WTC11 (cell line): Measurements from ENCODE around the gene TLE2. TPM values are rescaled to one million over a fixed set of nuclear protein-coding genes. Genes with fewer than 3 reads are reported as not detected.

ENCODE experiments used
- ATAC-seq: fragments of 200-7000 bp; cut with Tn5 transposase; 2 replicates; pipeline ENCODE4 v1.10.0; 2021; ENCODE audit warnings: mild to moderate bottlenecking, moderate library complexity
- CTCF ChIA-PET: fragments of 300-600 bp; sonication (Branson Sonifier 250); formaldehyde crosslinking; loops from one replicate; lab custom pipeline; 2021; ENCODE audit warnings: antibody characterized with exemption; lab: Charles Lee
- POLR2A ChIA-PET: fragments of 350-600 bp; sonication (Branson Sonifier 250); formaldehyde crosslinking; loops from one replicate; lab custom pipeline; 2021; ENCODE audit warnings: antibody characterized with exemption; lab: Charles Lee
- DNase-seq: peaks from one replicate; pipeline ENCODE4 v3.0.0; 2021; ENCODE audit warnings: low spot score
- H3K27ac Mint-ChIP-seq: 2 replicates; pipeline ENCODE4 v1.8.0; 2021; ENCODE audit warnings: mixed read lengths
- H3K27me3 Mint-ChIP-seq: 2 replicates; pipeline ENCODE4 v1.8.0; 2021; ENCODE audit warnings: low read depth, mild to moderate bottlenecking, moderate library complexity, mixed read lengths
- H3K36me3 Mint-ChIP-seq: 2 replicates; pipeline ENCODE4 v1.8.0; 2021; ENCODE audit warnings: mixed read lengths
- H3K4me1 Mint-ChIP-seq: 2 replicates; pipeline ENCODE4 v1.8.0; 2022; ENCODE audit warnings: mixed read lengths
- H3K4me3 Mint-ChIP-seq: 2 replicates; pipeline ENCODE4 v1.8.0; 2021; ENCODE audit warnings: mild to moderate bottlenecking, moderate library complexity, mixed read lengths
- H3K9me3 Mint-ChIP-seq: 2 replicates; pipeline ENCODE4 v1.8.0; 2021; ENCODE audit warnings: mixed read lengths
- AR ChIP-seq: fragments of 250-450 bp; sonication (Bioruptor Pico); IDR thresholded peaks from 2 replicates; pipeline ENCODE4 v1.9.0; 2021; ENCODE audit warnings: mild to moderate bottlenecking
- ARID4B ChIP-seq: sonication (generic); formaldehyde crosslinking; IDR thresholded peaks from 2 replicates; pipeline ENCODE4 v1.8.0; 2023; ENCODE audit warnings: missing genetic modification reagents, mild to moderate bottlenecking, borderline replicate concordance
- E2F5 ChIP-seq: sonication (generic); formaldehyde crosslinking; IDR thresholded peaks from 2 replicates; pipeline ENCODE4 v1.8.1; 2022; ENCODE audit warnings: mild to moderate bottlenecking, moderate library complexity, missing genetic modification reagents
- GTF2I ChIP-seq: fragments of 250-450 bp; sonication (Bioruptor Pico); conservative IDR thresholded peaks from 2 replicates; pipeline ENCODE4 v1.4.0; 2021; ENCODE audit warnings: mild to moderate bottlenecking
- NFYB ChIP-seq: sonication (generic); formaldehyde crosslinking; conservative IDR thresholded peaks from 2 replicates; pipeline ENCODE4 v1.8.0; 2022; ENCODE audit warnings: low read depth, missing genetic modification reagents
- PRRX2 ChIP-seq: fragments of 250-450 bp; sonication (Bioruptor Pico); IDR thresholded peaks from 2 replicates; pipeline ENCODE4 v1.8.0; 2021; ENCODE audit warnings: mild to moderate bottlenecking
- RORB ChIP-seq: fragments of 250-450 bp; sonication (Bioruptor Pico); IDR thresholded peaks from 2 replicates; pipeline ENCODE4 v1.9.0; 2021; ENCODE audit warnings: mild to moderate bottlenecking
- TP53 ChIP-seq: sonication (generic); formaldehyde crosslinking; IDR thresholded peaks from 2 replicates; pipeline ENCODE4 v1.8.1; 2023; ENCODE audit warnings: mild to moderate bottlenecking, missing genetic modification reagents
- ZNF121 ChIP-seq: sonication (generic); formaldehyde crosslinking; IDR thresholded peaks from 2 replicates; pipeline ENCODE4 v1.8.0; 2023; ENCODE audit warnings: missing genetic modification reagents
- ZNF263 ChIP-seq: sonication (generic); formaldehyde crosslinking; IDR thresholded peaks from 2 replicates; pipeline ENCODE4 v1.8.1; 2022; ENCODE audit warnings: low read depth, mild to moderate bottlenecking, moderate library complexity, missing genetic modification reagents
- ZNF425 ChIP-seq: fragments of 250-450 bp; sonication (Bioruptor Pico); conservative IDR thresholded peaks from 2 replicates; pipeline ENCODE4 v1.9.0; 2021; ENCODE audit warnings: mild to moderate bottlenecking
- ZNF671 ChIP-seq: fragments of 250-450 bp; sonication (Bioruptor Pico); IDR thresholded peaks from 2 replicates; pipeline ENCODE4 v1.8.0; 2021; ENCODE audit warnings: mild to moderate bottlenecking
- total RNA-seq: library from RNA; stranded (reverse); gene quantifications from 3 replicates; pipeline ENCODE4 v1.2.3, GENCODE V29; 2021

Gene TLE2
- total RNA-seq, 1 experiment from 2014 or later = 20.0 TPM

GRCh38 chr19:3039641-3040077 is 10.6 kb upstream of the TLE2 start:
- H3K27ac Mint-ChIP-seq = no peak overlapping the region
- TF ChIP-seq ZNF121 (0 out of 2 replicates have a peak, but pooled peaks have one; percentile 25), ZNF263 (CRISPR knock-in tag) (no peak)
- no peaks in the 10 kb centered on the region for H3K9me3 Mint-ChIP-seq
- no peak overlapping the region for H3K4me3 Mint-ChIP-seq
- peaks cover 28% of the 10 kb centered on the region for H3K4me1 Mint-ChIP-seq
- DNase-seq (no peak), ATAC-seq (no peak)
- ChIA-PET POLR2A (interaction anchor here (0.6 kb wide), 1 partner anchor 65 kb away, joined by 3 read pairs; no protein-coding TSS in a partner anchor), CTCF (interaction anchor here (0.5 to 2.1 kb wide), 8 partner anchors 11 to 89 kb away, joined by 3 to 17 read pairs (median 6); no protein-coding TSS in a partner anchor)
- peaks cover 40% of the 10 kb centered on the region for H3K27me3 Mint-ChIP-seq
- H3K36me3 Mint-ChIP-seq = no peaks in the 10 kb centered on the region

GRCh38 chr19:3039125-3039524 is 10.0 kb upstream of the TLE2 start:
- ATAC-seq (no peak), DNase-seq (no peak)
- Mint-ChIP-seq H3K27ac (no peak overlapping the region), H3K4me3 (no peak overlapping the region), H3K4me1 (peaks cover 32% of the 10 kb centered on the region), H3K36me3 (no peaks in the 10 kb centered on the region), H3K27me3 (peaks cover 40% of the 10 kb centered on the region), H3K9me3 (no peaks in the 10 kb centered on the region)
- ChIA-PET CTCF (interaction anchor here (0.5 to 2.1 kb wide), 9 partner anchors 11 to 90 kb away, joined by 3 to 17 read pairs (median 5); no protein-coding TSS in a partner anchor), POLR2A (interaction anchor here (0.6 kb wide), 1 partner anchor 64 kb away, joined by 3 read pairs; no protein-coding TSS in a partner anchor)
- TF ChIP-seq ZNF671 (CRISPR knock-in tag) (no peak), GTF2I (CRISPR knock-in tag) (peak; percentile 70; the same call in 1 of the 2 replicates)

GRCh38 chr19:3038214-3038613 is 9.1 kb upstream of the TLE2 start:
- no peaks in the 10 kb centered on the region for H3K9me3 Mint-ChIP-seq
- H3K36me3 Mint-ChIP-seq = no peaks in the 10 kb centered on the region
- DNase-seq (no peak), ATAC-seq (no peak)
- CTCF ChIA-PET = interaction anchor here (1.1 to 3.8 kb wide), 5 partner anchors 10 to 88 kb away, joined by 3 to 36 read pairs (median 10); no protein-coding TSS in a partner anchor
- no peak overlapping the region for H3K4me3 Mint-ChIP-seq
- peaks cover 44% of the 10 kb centered on the region for H3K27me3 Mint-ChIP-seq
- H3K4me1 Mint-ChIP-seq = peaks cover 35% of the 10 kb centered on the region
- POLR2A ChIA-PET = no interaction called here
- TF ChIP-seq ZNF425 (CRISPR knock-in tag) (no peak), E2F5 (no peak), NFYB (CRISPR knock-in tag) (no peak), RORB (CRISPR knock-in tag) (no peak), PRRX2 (no peak), ARID4B (CRISPR knock-in tag) (no peak), ZNF121 (0 out of 2 replicates have a peak, but pooled peaks have one; percentile 41), TP53 (CRISPR knock-in tag) (no peak), AR (no peak)
- no peak overlapping the region for H3K27ac Mint-ChIP-seq
